ENCODE data around the gene MRPL46. TPM values are rescaled to one million over a fixed set of nuclear protein-coding genes. Genes with fewer than 3 reads are reported as not detected.
A peak's percentile ranks its signal among the peaks of the same experiment; 100 is the strongest.

The MRPL46 gene
- total and polyA plus RNA-seq, 2 of the 13 experiments (the other 11 are each of a cell fraction or from before 2014, with no cell fraction given), result 62.9 to 79.2 TPM

GRCh38 chr15:88465633-88466224, 1.5 kb downstream of the MRPL46 start (continued):
- TF ChIP-seq, protein P1, sequence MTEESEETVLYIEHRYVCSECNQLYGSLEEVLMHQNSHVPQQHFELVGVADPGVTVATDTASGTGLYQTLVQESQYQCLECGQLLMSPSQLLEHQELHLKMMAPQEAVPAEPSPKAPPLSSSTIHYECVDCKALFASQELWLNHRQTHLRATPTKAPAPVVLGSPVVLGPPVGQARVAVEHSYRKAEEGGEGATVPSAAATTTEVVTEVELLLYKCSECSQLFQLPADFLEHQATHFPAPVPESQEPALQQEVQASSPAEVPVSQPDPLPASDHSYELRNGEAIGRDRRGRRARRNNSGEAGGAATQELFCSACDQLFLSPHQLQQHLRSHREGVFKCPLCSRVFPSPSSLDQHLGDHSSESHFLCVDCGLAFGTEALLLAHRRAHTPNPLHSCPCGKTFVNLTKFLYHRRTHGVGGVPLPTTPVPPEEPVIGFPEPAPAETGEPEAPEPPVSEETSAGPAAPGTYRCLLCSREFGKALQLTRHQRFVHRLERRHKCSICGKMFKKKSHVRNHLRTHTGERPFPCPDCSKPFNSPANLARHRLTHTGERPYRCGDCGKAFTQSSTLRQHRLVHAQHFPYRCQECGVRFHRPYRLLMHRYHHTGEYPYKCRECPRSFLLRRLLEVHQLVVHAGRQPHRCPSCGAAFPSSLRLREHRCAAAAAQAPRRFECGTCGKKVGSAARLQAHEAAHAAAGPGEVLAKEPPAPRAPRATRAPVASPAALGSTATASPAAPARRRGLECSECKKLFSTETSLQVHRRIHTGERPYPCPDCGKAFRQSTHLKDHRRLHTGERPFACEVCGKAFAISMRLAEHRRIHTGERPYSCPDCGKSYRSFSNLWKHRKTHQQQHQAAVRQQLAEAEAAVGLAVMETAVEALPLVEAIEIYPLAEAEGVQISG (CRISPR knock-in tag; IDR thresholded peaks at IDR 0.05), result peak; percentile 50; the same call in 1 of the 2 replicates
- TF ChIP-seq ZC3H4 (CRISPR knock-in tag; IDR thresholded peaks at IDR 0.05; ENCODE audit: borderline replicate concordance), result peak; percentile 58; the same call in 1 of the 2 replicates
- TF ChIP-seq, protein P2, sequence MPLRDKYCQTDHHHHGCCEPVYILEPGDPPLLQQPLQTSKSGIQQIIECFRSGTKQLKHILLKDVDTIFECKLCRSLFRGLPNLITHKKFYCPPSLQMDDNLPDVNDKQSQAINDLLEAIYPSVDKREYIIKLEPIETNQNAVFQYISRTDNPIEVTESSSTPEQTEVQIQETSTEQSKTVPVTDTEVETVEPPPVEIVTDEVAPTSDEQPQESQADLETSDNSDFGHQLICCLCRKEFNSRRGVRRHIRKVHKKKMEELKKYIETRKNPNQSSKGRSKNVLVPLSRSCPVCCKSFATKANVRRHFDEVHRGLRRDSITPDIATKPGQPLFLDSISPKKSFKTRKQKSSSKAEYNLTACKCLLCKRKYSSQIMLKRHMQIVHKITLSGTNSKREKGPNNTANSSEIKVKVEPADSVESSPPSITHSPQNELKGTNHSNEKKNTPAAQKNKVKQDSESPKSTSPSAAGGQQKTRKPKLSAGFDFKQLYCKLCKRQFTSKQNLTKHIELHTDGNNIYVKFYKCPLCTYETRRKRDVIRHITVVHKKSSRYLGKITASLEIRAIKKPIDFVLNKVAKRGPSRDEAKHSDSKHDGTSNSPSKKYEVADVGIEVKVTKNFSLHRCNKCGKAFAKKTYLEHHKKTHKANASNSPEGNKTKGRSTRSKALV (CRISPR knock-in tag; IDR thresholded peaks at IDR 0.05), result 0 out of 2 replicates have a peak, but pooled peaks have one; percentile 24
- no peak for TF ChIP-seq ZNF773 (CRISPR knock-in tag; IDR thresholded peaks at IDR 0.05; ENCODE audit: borderline replicate concordance)
- TF ChIP-seq MED1 (CRISPR knock-in tag; IDR thresholded peaks at IDR 0.05), result peak; percentile 92
- TF ChIP-seq, protein P3, sequence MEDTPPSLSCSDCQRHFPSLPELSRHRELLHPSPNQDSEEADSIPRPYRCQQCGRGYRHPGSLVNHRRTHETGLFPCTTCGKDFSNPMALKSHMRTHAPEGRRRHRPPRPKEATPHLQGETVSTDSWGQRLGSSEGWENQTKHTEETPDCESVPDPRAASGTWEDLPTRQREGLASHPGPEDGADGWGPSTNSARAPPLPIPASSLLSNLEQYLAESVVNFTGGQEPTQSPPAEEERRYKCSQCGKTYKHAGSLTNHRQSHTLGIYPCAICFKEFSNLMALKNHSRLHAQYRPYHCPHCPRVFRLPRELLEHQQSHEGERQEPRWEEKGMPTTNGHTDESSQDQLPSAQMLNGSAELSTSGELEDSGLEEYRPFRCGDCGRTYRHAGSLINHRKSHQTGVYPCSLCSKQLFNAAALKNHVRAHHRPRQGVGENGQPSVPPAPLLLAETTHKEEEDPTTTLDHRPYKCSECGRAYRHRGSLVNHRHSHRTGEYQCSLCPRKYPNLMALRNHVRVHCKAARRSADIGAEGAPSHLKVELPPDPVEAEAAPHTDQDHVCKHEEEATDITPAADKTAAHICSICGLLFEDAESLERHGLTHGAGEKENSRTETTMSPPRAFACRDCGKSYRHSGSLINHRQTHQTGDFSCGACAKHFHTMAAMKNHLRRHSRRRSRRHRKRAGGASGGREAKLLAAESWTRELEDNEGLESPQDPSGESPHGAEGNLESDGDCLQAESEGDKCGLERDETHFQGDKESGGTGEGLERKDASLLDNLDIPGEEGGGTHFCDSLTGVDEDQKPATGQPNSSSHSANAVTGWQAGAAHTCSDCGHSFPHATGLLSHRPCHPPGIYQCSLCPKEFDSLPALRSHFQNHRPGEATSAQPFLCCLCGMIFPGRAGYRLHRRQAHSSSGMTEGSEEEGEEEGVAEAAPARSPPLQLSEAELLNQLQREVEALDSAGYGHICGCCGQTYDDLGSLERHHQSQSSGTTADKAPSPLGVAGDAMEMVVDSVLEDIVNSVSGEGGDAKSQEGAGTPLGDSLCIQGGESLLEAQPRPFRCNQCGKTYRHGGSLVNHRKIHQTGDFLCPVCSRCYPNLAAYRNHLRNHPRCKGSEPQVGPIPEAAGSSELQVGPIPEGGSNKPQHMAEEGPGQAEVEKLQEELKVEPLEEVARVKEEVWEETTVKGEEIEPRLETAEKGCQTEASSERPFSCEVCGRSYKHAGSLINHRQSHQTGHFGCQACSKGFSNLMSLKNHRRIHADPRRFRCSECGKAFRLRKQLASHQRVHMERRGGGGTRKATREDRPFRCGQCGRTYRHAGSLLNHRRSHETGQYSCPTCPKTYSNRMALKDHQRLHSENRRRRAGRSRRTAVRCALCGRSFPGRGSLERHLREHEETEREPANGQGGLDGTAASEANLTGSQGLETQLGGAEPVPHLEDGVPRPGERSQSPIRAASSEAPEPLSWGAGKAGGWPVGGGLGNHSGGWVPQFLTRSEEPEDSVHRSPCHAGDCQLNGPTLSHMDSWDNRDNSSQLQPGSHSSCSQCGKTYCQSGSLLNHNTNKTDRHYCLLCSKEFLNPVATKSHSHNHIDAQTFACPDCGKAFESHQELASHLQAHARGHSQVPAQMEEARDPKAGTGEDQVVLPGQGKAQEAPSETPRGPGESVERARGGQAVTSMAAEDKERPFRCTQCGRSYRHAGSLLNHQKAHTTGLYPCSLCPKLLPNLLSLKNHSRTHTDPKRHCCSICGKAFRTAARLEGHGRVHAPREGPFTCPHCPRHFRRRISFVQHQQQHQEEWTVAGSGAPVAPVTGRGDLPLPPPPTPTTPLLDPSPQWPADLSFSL (CRISPR knock-in tag; IDR thresholded peaks at IDR 0.05), result no peak
- TF ChIP-seq ZNF280D (CRISPR knock-in tag; IDR thresholded peaks at IDR 0.05), result 0 out of 2 replicates have a peak, but pooled peaks have one; percentile 49
- no peak for TF ChIP-seq KMT2B (CRISPR knock-in tag; IDR thresholded peaks at IDR 0.05)
- TF ChIP-seq GATAD1 (CRISPR knock-in tag; IDR thresholded peaks at IDR 0.05), result peak; percentile 81
- TF ChIP-seq ZBTB42 (CRISPR knock-in tag; IDR thresholded peaks at IDR 0.05), result no peak
- 0 out of 2 replicates have a peak, but pooled peaks have one; percentile 54 for TF ChIP-seq SNAPC2 (CRISPR knock-in tag; IDR thresholded peaks at IDR 0.05)
- peak; percentile 94 for TF ChIP-seq NCOA2 (CRISPR knock-in tag; IDR thresholded peaks at IDR 0.05)
- no peak for TF ChIP-seq ZNF615 (CRISPR knock-in tag; IDR thresholded peaks at IDR 0.05; ENCODE audit: borderline replicate concordance)
- TF ChIP-seq ZNF350 (CRISPR knock-in tag; IDR thresholded peaks at IDR 0.05; ENCODE audit: borderline replicate concordance, low read depth), result no peak
- TF ChIP-seq PHF8 (CRISPR knock-in tag; IDR thresholded peaks at IDR 0.05), result 0 out of 2 replicates have a peak, but pooled peaks have one; percentile 24
